Measurements from ENCODE around the gene OLFML3. TPM values are rescaled to one million over a fixed set of nuclear protein-coding genes. Genes with fewer than 3 reads are reported as not detected.

The OLFML3 gene
- total RNA-seq, 1 donor from 2014 or later, result 0.14 TPM

DNA sequence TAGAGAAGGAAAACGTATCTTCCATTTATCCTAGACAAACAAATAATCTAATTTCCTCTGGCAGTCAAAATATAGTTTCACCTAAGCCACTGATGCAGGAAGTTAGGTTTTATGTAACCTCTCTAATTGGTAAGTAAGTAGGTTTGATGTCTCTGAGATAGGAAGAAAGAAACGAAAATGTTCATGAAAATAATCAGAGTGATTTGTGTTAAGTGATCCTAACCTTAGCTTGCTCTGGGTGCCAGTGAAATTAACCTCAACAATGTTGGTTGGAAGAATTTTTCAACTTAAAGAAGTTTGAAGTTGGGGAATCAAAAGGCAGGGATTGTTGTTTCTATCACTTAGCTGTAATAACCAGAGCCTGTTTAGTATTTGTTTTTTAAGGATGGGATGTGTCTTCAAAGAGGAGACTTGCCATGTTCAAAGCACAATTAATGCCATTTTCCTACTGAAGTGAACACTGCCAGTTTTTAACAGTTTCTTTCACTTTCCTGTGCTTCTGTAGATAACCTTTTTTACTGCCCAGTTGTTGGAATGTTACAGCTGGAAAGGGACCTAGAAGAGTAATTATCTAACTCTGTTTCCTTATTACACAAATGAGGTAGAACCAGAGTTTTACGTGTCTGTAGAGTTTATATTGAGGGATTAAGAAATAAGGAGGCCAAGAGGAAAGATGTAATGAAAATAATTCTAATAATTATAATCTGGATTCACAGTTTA is 31.7 kb upstream of the OLFML3 start:
- intact Hi-C loops (cut with micrococcal nuclease), result loop anchor here (2.0 to 5.0 kb wide), 2 partner anchors 17 to 40 kb away; partner anchors contain the start of gene DCLRE1B

DNA sequence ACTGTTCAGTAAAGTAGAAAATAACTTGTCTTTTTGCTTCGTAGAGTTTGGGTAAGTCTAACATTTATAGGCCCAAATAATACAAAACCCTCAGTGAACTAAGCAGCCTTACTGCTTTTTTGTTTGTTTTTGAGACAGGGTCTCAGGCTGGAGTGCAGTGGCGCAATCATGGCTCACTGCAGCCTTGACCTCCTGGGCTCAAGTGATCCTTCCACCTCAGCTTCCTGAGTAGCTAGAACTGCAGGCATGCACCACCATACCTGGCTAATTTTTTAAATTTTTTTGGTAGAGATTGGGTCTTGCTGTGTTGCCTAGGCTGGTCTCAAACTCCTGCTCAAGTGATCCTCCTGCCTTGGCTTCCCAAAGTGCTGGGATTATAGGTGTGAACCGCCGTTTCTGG is 31.1 kb upstream of the OLFML3 start:
- intact Hi-C loops (cut with micrococcal nuclease), result loop anchor here (5.0 kb wide), 1 partner anchor 41 kb away; the partner anchor contains the start of gene DCLRE1B

DNA sequence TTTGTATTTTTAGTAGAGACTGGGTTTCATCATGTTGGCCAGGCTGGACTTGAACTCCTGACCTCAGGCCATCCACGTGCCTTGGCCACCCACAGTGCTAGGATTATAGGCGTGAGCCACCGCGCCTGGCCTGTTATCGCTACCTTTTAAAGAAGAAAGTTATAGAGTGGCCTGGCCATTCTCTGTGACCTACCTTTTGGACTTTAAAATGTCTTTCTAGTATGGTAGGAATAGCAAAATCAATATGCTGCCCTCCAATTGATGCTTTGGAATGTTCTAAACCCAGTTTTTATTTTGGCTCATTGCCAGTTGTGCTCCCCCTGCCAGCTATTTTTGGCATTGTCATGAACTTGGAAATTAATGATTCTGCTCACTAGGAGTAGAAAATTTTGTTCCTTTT is 30.3 kb upstream of the OLFML3 start:
- intact Hi-C loops (cut with micrococcal nuclease), result loop anchor here (5.0 kb wide), 1 partner anchor 42 kb away; the partner anchor contains the start of gene DCLRE1B

GRCh38 chr1:113950908-113951307 is 28.4 kb upstream of the OLFML3 start:
- intact Hi-C loops (cut with micrococcal nuclease), result no loop called here

- intact Hi-C loops (cut with micrococcal nuclease), result no loop called here
Observed at GRCh38 chr1:113951719-113952118, 27.6 kb upstream of the OLFML3 start.

DNA sequence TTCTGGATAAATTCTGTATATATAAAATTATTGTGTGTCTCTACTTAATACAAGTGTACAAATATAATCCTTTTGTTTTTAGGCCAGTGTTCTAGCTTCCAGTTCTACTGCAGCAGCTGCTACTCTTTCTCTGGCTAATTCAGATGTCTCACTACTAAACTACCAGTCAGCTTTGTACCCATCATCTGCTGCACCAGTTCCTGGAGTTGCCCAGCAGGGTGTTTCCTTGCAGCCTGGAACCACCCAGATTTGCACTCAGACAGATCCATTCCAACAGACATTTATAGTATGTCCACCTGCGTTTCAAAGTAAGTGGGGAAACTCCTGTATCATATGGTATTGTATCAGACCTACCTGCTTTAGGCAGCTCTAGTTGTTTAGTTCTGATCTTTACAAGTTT is 21.3 kb upstream of the OLFML3 start:
- intact Hi-C loops (cut with micrococcal nuclease), result no loop called here

GRCh38 chr1:113958691-113959090 is 20.6 kb upstream of the OLFML3 start:
- intact Hi-C loops (cut with micrococcal nuclease), result no loop called here

GRCh38 chr1:113963281-113963906 is 15.9 kb upstream of the OLFML3 start:
- intact Hi-C loops (cut with micrococcal nuclease), result loop anchor here (2.0 to 5.0 kb wide), 2 partner anchors 59 to 126 kb away; partner anchors contain the start of genes AP4B1 and DCLRE1B

GRCh38 chr1:113965703-113966412 is 13.4 kb upstream of the OLFML3 start:
- intact Hi-C loops (cut with micrococcal nuclease), result no loop called here

GRCh38 chr1:113972954-113973353 is 6.3 kb upstream of the OLFML3 start:
- intact Hi-C loops (cut with micrococcal nuclease), result no loop called here

DNA sequence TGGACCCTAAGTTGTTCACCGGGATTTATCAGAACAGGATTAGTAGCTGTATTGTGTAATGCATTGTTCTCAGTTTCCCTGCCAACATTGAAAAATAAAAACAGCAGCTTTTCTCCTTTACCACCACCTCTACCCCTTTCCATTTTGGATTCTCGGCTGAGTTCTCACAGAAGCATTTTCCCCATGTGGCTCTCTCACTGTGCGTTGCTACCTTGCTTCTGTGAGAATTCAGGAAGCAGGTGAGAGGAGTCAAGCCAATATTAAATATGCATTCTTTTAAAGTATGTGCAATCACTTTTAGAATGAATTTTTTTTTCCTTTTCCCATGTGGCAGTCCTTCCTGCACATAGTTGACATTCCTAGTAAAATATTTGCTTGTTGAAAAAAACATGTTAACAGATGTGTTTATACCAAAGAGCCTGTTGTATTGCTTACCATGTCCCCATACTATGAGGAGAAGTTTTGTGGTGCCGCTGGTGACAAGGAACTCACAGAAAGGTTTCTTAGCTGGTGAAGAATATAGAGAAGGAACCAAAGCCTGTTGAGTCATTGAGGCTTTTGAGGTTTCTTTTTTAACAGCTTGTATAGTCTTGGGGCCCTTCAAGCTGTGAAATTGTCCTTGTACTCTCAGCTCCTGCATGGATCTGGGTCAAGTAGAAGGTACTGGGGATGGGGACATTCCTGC is 3.9 kb upstream of the OLFML3 start:
- intact Hi-C loops (cut with micrococcal nuclease), result no loop called here

DNA sequence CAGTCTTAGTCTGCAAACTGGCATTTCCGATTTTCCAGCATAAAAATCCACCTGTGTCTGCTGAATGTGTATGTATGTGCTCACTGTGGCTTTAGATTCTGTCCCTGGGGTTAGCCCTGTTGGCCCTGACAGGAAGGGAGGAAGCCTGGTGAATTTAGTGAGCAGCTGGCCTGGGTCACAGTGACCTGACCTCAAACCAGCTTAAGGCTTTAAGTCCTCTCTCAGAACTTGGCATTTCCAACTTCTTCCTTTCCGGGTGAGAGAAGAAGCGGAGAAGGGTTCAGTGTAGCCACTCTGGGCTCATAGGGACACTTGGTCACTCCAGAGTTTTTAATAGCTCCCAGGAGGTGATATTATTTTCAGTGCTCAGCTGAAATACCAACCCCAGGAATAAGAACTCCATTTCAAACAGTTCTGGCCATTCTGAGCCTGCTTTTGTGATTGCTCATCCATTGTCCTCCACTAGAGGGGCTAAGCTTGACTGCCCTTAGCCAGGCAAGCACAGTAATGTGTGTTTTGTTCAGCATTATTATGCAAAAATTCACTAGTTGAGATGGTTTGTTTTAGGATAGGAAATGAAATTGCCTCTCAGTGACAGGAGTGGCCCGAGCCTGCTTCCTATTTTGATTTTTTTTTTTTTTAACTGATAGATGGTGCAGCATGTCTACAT is 2.5 kb upstream of the OLFML3 start:
- intact Hi-C loops (cut with micrococcal nuclease), result no loop called here

- intact Hi-C loops (cut with micrococcal nuclease), result loop anchor here (1.0 kb wide), 1 partner anchor 304 kb away; no protein-coding TSS in a partner anchor
Observed at GRCh38 chr1:113977906-113978305, 1.4 kb upstream of the OLFML3 start.

DNA sequence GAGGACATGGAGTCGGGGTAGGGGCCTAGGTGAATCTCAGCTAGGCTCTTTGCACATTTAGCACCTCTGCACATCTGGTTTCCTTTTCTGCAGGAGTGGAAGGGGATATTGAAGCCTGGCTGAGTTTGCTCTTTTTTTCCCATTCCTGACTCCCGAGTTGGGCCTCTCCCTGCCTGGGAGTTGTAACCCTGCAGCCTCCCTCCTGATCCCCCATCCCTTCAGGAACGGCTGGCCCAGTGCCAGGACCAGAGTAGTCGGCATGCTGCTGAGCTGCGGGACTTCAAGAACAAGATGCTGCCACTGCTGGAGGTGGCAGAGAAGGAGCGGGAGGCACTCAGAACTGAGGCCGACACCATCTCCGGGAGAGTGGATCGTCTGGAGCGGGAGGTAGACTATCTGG is 836 bp downstream of the OLFML3 start:
- intact Hi-C loops (cut with micrococcal nuclease), result no loop called here

- intact Hi-C loops (cut with micrococcal nuclease), result no loop called here
Observed at GRCh38 chr1:113981962-113982931, 3.0 kb downstream of the OLFML3 start.

GRCh38 chr1:113982949-113983348 is 3.7 kb downstream of the OLFML3 start:
- intact Hi-C loops (cut with micrococcal nuclease), result no loop called here

GRCh38 chr1:113983391-113983790 is 4.1 kb downstream of the OLFML3 start:
- intact Hi-C loops (cut with micrococcal nuclease), result no loop called here

- intact Hi-C loops (cut with micrococcal nuclease), result no loop called here
Observed at GRCh38 chr1:113983826-113984225, 4.6 kb downstream of the OLFML3 start.

DNA sequence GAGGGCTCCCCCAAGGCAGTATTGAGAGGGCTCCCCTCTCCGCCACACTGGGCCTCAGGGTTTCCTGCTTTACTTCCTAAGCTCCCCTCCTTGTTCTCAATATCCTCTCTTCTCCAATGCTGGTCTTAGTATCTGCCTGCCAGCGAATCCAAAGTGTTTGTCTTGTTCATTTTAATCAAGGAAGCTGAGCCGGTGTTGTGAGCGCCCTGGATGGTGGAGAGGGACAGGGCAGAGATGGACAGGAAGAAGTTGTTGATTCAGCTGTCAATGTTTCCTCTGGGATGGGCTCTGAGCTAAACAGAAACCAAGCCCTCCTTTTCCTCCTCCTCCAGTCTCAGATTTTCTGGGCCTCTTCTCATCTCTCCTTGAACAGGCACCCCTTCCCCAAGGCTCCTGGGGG is 5.4 kb downstream of the OLFML3 start:
- intact Hi-C loops (cut with micrococcal nuclease), result no loop called here

- intact Hi-C loops (cut with micrococcal nuclease), result no loop called here
Observed at GRCh38 chr1:113986802-113987201, 7.5 kb downstream of the OLFML3 start.
